GM21528 (cell line): Measurements from ENCODE around the gene ABCC2.
"Not testable (repeated sequence)": the region's sequence is repeated elsewhere in the genome, so short reads cannot be mapped to it uniquely, and the experiment has no call there.

Source experiments
- ATAC-seq: cut with Tn5 transposase; IDR thresholded peaks from one replicate; pipeline ENCODE4 v1.9.1; 2021; ENCODE audit warnings: mild to moderate bottlenecking, moderate library complexity; ENCODE audit not compliant: unreplicated experiment, low FRiP score

Gene ABCC2

DNA sequence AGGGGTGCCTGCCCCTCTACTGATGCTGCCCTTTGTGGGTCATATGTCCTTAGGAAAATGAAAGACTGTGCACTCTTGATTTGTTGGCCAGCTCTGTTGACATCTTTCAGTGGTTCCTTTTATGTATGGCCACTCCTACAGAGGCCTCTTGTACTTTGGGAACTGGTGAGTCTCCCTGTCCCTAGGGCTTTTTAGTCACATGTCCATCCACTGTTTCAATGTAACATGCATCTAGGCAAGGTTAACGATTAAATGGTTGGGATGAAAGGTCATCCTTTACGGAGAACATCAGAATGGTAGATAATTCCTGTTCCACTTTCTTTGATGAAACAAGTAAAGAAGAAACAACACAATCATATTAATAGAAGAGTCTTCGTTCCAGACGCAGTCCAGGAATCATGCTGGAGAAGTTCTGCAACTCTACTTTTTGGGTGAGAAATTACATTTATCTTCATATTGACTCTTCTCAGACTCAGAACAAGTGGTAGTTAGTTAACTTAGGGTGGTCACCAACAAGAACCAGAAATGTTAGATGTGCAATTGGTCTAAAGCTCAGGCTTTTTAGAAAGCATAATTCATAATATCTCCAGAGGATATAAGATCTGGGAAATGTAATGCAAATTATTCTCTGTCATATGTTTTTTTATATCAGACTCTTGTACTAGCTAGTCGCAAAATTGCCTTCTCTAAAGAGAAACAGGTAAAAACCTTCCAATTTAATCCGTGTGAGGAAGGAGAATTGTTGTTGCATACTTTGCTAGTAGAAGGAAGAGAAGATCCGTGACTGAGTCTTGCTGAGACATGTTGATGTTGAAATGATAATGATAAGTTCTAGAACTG, at the start of gene ABCC2:
Gene ABCC2 (plus strand): TSS at position 194 of the 840 bp plus-strand sequence. CDS start 205 bp downstream, at position 399.
- no peak for ATAC-seq

GRCh38 chr10:99733366-99733765, 49.1 kb upstream of the ABCC2 start:
- ATAC-seq: no peak

- not testable (repeated sequence) for ATAC-seq
Measured at GRCh38 chr10:99734111-99734510, 48.3 kb upstream of the ABCC2 start.

DNA sequence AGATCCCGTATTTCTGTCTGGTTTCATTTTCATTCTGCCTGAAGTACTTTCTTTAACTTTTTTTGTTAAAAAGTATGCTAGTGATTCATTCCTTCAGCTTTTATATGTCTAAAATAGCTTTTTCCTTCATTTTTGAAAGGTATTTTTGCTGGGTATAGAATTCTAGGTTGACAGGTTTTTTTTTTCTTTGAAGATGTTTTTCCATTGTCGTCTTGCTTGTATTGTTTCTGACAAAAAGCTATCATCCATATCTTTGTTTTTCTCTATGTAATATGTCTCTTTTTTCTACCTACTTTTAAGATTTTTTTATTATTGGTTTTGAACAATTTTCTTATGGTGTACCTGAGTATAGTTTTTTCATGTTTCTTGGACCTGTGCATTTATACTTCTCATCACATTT, 42.2 kb upstream of the ABCC2 start:
- ATAC-seq: no peak

- ATAC-seq: no peak
Measured at GRCh38 chr10:99740933-99741559, 41.4 kb upstream of the ABCC2 start.

- ATAC-seq: no peak
Measured at GRCh38 chr10:99742254-99742653, 40.2 kb upstream of the ABCC2 start.

GRCh38 chr10:99742701-99743100, 39.7 kb upstream of the ABCC2 start:
- no peak for ATAC-seq

DNA sequence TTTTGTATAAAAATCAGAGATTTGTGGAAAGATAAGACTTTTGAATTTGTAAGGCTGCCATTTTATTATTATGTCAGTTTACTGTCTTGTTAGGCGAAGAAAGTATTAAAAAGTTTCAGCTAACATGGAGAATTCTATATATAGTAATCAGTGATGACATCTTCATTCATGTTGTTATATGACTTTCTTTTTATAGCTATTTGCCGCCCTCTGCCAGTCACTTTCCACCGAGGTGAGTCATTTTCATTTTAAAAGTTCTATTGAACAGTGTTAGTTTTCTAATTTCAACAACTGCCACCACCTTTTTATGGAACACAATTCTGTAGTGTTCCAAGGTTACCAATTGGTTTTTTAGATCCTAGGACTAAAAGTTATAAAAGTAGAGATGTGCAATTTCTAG, 38.6 kb upstream of the ABCC2 start:
- no peak for ATAC-seq

DNA sequence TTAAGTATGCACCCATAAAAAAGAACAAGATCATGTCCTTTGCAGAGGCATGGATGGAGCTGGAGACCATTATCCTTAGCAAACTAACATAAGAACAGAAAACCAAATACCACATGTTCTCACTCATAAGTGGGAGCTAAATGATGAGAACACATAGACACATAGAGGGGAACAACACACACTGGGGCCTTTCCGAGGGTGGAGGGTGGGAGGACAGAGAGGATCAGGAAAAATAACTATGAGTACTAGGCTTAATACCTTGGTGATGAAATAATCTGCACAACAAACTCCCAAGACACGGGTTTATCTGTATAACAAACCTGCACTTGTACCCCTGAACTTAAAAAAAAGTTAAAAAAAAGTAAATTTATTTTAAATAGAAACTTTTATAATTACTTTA, 36.3 kb upstream of the ABCC2 start:
- not testable (repeated sequence) for ATAC-seq

DNA sequence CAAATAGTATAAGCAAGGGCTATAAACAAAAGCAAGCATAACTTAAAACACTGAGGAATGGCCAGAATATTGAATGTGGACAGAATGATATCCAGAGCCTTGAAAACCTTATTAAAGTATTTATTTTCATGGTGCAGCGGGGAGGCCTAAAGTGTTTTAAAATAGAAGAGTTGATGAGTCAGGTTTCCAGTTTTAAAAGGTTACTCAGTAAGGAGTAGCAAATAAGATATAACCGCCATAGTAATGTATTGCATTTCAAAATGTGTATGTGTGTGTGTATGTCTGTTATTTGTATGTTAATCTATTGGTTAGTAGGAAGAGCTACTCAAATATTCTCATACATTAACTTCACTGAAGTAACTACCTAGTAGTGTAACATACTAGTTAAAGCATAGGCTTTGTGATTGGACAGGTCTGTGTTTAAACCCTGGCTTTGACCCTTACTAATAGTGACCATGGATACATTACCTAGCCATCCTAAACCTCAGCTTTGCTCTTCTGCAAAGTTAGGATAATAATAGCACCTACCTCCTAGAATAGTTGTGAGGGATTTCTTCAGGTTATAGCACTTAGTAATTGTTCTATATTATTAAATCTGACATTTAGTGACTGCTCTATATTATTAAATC, 33.5 kb upstream of the ABCC2 start:
- no peak for ATAC-seq

GRCh38 chr10:99750641-99751040, 31.8 kb upstream of the ABCC2 start:
- no peak for ATAC-seq

DNA sequence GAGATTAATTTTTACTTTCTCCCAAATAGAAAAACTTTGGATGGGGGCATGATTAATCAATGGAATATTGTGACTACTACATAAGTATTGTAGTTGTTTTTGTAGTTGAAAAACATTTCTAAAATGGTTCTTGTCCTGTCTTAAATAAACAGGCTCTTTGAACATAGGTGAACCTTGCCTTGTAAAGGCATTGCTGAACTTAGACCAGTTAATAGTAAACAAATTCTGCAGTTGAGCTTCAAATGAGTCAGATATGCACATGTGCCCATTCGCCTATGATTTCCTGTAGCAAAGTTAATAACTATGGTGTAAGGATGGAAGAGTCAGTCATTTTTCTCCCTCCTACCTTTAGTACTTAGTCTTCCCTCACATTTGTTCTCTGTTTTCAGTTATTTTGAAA, 27.8 kb upstream of the ABCC2 start:
- no peak for ATAC-seq

- ATAC-seq: no peak
Measured at GRCh38 chr10:99756159-99756558, 26.3 kb upstream of the ABCC2 start.

DNA sequence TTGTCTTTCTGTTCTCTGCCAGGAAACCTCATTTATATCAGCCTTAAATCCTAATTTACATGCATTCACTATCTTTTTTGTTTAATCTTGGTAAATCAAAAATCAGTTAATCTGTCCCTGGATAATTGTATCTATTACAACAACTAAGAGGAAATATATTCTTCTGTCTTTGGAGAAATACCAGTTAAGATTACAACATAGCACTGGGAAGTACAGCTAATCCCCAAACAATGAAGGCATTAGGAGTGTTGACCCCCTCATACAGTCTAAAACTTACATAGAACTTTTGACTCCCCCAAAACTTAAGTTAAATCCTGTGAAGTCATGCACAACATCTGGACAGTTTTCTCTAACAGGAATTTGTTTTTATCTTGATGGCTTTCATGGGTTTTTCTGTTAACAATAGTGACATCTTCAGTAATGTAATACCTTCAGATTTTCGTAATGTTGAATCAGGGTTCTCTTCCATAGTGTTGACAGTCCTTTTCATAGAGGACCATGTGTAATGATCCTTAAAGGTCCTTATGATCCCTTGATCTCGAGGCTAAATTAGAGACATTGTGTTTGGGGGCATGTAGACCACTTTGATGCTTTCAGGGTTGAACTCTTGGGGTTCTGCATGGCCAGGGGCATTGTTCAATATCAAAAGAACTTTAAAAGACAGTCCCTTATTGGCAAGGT, 24.1 kb upstream of the ABCC2 start:
- ATAC-seq: no peak

DNA sequence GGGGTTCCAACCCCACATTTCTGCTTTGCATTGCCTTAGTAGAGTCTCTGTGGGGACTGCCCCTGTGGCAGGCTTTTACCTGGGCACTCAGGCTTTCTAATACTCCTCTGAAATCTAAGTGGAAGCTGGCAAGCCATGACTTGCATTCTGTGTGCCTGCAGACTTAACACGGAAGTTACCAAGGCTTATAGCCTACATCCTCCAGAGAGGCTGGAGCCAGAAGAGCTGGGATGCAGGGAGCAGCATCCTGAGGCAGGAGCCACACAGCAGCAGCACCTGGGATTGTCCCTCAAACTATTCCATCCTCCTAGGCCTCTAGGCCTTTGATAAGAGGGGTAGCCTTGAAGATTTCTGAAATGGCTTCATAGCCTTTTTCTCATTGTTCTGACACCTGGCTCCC, 22.1 kb upstream of the ABCC2 start:
- no peak for ATAC-seq

DNA sequence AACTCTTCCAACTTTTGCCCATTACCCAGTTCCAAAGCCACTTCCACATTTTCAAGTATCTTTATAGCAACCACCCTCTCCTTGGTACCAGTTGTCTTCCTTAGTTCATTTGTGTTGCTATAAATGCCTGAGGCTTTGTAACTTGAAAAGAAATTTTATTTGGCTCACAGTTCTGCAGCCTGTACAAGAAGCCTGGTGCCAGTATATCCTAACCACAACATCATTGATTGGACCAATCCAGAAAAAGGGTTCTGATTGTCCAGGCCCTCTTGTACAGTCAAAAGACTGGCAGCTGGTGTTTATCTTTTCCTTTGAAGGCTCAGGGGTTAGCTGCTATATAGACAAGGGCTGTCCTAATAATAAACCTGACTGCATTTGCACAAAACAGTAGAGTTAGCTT, 21.1 kb upstream of the ABCC2 start:
- ATAC-seq: no peak

- no peak for ATAC-seq
Measured at GRCh38 chr10:99765672-99766301, 16.7 kb upstream of the ABCC2 start.

DNA sequence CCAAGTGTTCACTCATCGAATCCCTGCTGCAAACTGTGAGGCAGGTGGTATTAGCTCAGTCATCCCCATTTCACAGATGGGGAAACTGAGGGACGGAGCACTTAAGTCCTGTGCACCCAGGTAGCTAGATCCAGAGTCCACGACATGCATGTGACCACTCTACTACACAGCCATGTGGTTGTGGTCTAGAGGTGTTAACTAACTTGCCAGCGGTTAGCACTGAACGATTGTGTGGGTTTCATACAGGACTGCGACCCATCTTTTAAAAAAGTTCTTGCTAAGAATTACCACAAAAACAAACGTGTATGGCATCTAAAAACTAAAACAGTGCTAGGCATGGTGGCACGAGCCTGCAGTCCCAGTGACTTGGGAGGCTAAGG, 16.1 kb upstream of the ABCC2 start:
- peak; percentile 58 for ATAC-seq

- ATAC-seq: no peak
Measured at GRCh38 chr10:99767901-99768300, 14.5 kb upstream of the ABCC2 start.

DNA sequence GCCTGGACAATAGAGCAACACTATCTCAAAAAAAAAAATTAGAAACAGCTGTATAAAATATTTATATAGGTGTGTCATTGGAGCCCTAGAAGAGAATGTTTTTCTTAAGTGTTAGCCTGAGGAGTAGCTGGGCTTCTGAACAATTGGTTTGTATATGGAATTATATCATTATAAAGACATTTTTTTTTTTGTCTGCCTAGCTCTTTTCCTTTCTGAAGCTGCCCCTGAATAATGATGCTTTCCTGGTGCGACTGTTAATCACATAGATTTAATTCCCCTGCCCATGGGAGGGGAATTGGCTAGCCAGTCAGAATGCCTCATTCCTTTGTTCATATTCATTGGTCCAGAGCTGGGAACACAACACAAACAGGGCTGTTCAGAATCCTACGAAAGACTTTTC, 13.9 kb upstream of the ABCC2 start:
- ATAC-seq: no peak

- no peak for ATAC-seq
Measured at GRCh38 chr10:99769706-99770105, 12.7 kb upstream of the ABCC2 start.
